Measurements from ENCODE around the gene PEX14.

The PEX14 gene

GRCh38 chr1:10621906-10622305 lies 147.2 kb downstream of the PEX14 start:
- DNase-seq, result peak; percentile 22

GRCh38 chr1:10622910-10623685 lies 148.3 kb downstream of the PEX14 start:
- peak; percentile 18 for DNase-seq

- DNase-seq, result peak; percentile 5
Measured at GRCh38 chr1:10623686-10624145, 149.0 kb downstream of the PEX14 start.

- peak; percentile 40 for DNase-seq
Measured at GRCh38 chr1:10624256-10625050, 149.7 kb downstream of the PEX14 start.

GRCh38 chr1:10625076-10625475 lies 150.3 kb downstream of the PEX14 start:
- DNase-seq, result peak; percentile 34

- DNase-seq, result peak; percentile 73
Measured at GRCh38 chr1:10625554-10625953, 150.8 kb downstream of the PEX14 start.

GRCh38 chr1:10626131-10626731 lies 151.5 kb downstream of the PEX14 start:
- peak; percentile 46 for DNase-seq

- no peak for DNase-seq
Measured at GRCh38 chr1:10626791-10627410, 152.2 kb downstream of the PEX14 start.

GRCh38 chr1:10628685-10629084 lies 153.9 kb downstream of the PEX14 start:
- DNase-seq, result no peak

- DNase-seq, result no peak
Measured at GRCh38 chr1:10629091-10629815, 154.5 kb downstream of the PEX14 start.

- no peak for DNase-seq
Measured at GRCh38 chr1:10629816-10630571, 155.2 kb downstream of the PEX14 start.

- no peak for DNase-seq
Measured at GRCh38 chr1:10630661-10631120, 155.9 kb downstream of the PEX14 start.

- no peak for DNase-seq
Measured at GRCh38 chr1:10631121-10631810, 156.5 kb downstream of the PEX14 start.

- no peak for DNase-seq
Measured at GRCh38 chr1:10631811-10632593, 157.3 kb downstream of the PEX14 start.

- no peak for DNase-seq
Measured at GRCh38 chr1:10632691-10633090, 157.9 kb downstream of the PEX14 start.

- no peak for DNase-seq
Measured at GRCh38 chr1:10633416-10633815, 158.7 kb downstream of the PEX14 start.

GRCh38 chr1:10634075-10634427 lies 159.3 kb downstream of the PEX14 start:
- DNase-seq, result no peak

- no peak for DNase-seq
Measured at GRCh38 chr1:10634428-10635084, 159.8 kb downstream of the PEX14 start.

GRCh38 chr1:10635085-10635896 lies 160.5 kb downstream of the PEX14 start:
- no peak for DNase-seq

Data from right forelimb (tissue), 1 donor.